ENCODE measurements around the gene RNF11.

DNA sequence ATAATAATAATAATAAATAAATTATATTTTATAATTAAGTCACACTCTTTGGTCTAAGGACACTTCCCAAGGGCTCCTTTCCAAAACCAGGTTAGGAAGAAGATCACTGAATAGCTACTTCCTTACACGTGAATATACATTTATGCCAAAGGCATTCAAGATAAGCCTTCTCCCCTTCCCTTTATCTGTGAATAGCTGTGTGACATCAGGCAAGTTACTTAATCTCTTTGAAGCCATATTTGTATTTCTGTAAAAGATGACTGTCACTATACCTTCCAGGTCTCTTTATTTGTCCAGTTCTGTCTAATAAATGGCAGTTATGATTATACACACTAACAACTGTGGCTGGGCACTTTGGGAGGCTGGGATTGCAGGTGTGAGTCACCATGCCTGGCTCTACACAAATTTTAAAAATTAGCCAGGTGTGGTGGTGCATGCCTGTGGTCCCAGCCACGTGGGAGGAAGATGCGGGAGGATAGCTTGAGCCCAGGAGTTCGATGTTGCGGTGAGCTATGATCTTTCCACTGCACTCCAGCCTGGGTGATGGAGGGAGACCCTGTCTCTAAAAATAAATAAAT lies 5.5 kb upstream of the RNF11 start:
- TF ChIP-seq POLR2AphosphoS5 (IDR thresholded peaks at IDR 0.05; ENCODE audit: low read depth, low read length) = no peak
- TF ChIP-seq, protein P1, sequence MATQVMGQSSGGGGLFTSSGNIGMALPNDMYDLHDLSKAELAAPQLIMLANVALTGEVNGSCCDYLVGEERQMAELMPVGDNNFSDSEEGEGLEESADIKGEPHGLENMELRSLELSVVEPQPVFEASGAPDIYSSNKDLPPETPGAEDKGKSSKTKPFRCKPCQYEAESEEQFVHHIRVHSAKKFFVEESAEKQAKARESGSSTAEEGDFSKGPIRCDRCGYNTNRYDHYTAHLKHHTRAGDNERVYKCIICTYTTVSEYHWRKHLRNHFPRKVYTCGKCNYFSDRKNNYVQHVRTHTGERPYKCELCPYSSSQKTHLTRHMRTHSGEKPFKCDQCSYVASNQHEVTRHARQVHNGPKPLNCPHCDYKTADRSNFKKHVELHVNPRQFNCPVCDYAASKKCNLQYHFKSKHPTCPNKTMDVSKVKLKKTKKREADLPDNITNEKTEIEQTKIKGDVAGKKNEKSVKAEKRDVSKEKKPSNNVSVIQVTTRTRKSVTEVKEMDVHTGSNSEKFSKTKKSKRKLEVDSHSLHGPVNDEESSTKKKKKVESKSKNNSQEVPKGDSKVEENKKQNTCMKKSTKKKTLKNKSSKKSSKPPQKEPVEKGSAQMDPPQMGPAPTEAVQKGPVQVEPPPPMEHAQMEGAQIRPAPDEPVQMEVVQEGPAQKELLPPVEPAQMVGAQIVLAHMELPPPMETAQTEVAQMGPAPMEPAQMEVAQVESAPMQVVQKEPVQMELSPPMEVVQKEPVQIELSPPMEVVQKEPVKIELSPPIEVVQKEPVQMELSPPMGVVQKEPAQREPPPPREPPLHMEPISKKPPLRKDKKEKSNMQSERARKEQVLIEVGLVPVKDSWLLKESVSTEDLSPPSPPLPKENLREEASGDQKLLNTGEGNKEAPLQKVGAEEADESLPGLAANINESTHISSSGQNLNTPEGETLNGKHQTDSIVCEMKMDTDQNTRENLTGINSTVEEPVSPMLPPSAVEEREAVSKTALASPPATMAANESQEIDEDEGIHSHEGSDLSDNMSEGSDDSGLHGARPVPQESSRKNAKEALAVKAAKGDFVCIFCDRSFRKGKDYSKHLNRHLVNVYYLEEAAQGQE (IDR thresholded peaks at IDR 0.05; ENCODE audit: insufficient read depth in 1 of 2, low read depth in 2 of 2, low read length in 2 of 2) = no peak
- no peak for TF ChIP-seq TAF1 (IDR thresholded peaks at IDR 0.05; ENCODE audit: borderline replicate concordance, insufficient read depth, low read length)
- TF ChIP-seq SIN3A (IDR thresholded peaks at IDR 0.05; ENCODE audit: borderline replicate concordance, insufficient read depth, low read length) = no peak

All from PFSK-1 (cell line).